ENCODE measurements around the gene MAP2K6. TPM values are rescaled to one million over a fixed set of nuclear protein-coding genes. Genes with fewer than 3 reads are reported as not detected.

The MAP2K6 gene
- total RNA-seq, 2 donors from 2014 or later: 5.4 to 14.1 TPM

DNA sequence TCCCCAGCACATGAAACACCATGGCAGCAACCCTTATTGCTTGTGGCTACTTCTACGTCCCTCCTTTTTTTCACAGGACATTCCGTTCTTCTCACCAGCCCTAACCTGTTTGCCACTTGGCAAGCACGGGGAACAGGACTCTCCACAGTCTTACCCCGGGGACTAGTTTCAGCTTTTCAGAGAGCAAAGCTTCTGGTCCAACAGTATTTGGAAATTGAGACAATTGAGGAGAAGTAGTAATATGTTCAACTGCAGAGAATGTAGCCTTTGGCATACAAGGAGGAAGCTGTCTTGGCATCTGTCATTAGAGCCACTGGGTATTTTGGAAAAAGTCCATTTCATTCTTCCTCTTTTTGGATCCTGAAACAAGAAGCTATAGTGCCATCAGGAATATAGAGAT lies 65.7 kb downstream of the MAP2K6 start:
- Histone ChIP-seq H3K4me1 (replicated peaks) (no peaks in the 10 kb centered on the region), H3K36me3 (no peaks in the 10 kb centered on the region), H3K9me3 (no peaks in the 10 kb centered on the region), H3K27me3 (replicated peaks; ENCODE audit: insufficient read depth) (no peaks in the 10 kb centered on the region), H3K4me3 (no peak overlapping the region), H3K27ac (peak overlapping the region; percentile 38 to 50)
- 25% methylated on average over 4 of the region's 4 CpGs for WGBS
- intact Hi-C loops (cut with DNase I): no loop called here
- peak; percentile 70 for DNase-seq (ENCODE audit: low spot score)
- TF ChIP-seq, protein P1, sequence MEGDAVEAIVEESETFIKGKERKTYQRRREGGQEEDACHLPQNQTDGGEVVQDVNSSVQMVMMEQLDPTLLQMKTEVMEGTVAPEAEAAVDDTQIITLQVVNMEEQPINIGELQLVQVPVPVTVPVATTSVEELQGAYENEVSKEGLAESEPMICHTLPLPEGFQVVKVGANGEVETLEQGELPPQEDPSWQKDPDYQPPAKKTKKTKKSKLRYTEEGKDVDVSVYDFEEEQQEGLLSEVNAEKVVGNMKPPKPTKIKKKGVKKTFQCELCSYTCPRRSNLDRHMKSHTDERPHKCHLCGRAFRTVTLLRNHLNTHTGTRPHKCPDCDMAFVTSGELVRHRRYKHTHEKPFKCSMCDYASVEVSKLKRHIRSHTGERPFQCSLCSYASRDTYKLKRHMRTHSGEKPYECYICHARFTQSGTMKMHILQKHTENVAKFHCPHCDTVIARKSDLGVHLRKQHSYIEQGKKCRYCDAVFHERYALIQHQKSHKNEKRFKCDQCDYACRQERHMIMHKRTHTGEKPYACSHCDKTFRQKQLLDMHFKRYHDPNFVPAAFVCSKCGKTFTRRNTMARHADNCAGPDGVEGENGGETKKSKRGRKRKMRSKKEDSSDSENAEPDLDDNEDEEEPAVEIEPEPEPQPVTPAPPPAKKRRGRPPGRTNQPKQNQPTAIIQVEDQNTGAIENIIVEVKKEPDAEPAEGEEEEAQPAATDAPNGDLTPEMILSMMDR (IDR thresholded peaks at IDR 0.05): no peak
- TF ChIP-seq POLR2AphosphoS5 (IDR thresholded peaks at IDR 0.05): peak; percentile 90

DNA sequence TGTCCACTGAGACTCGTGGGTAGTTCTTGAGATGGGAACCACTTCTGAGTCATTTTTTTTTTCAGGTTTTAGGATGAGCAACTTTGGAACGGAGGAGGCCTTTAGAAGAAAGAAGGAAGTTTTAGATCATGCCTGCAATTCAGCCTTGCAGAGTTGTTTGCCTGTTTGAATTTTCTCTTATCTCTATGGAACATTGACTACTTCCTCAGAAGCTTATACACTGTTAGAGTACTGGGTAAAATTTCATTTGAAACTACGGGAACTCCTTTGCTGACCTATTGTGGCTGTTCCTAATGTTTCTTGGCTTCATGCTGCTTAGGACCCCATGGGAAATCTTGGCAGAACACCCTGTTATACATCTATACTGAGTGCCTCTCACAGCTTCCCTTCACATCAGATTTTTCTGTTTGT lies 70.8 kb downstream of the MAP2K6 start:
- 48% methylated on average over 3 of the region's 3 CpGs for WGBS
- TF ChIP-seq POLR2AphosphoS5 (IDR thresholded peaks at IDR 0.05): no peak
- TF ChIP-seq, protein P1 (IDR thresholded peaks at IDR 0.05): no peak
- TF ChIP-seq POLR2A (IDR thresholded peaks at IDR 0.05): no peak
- peak overlapping the region in 1 of 2 donors; percentile 45 for H3K27ac ChIP-seq
- no peaks in the 10 kb centered on the region for H3K27me3 ChIP-seq (replicated peaks; ENCODE audit: insufficient read depth)
- intact Hi-C loops (cut with DNase I): no loop called here
- no peak overlapping the region for H3K4me3 ChIP-seq
- H3K9me3 ChIP-seq: no peaks in the 10 kb centered on the region
- H3K4me1 ChIP-seq (replicated peaks): no peaks in the 10 kb centered on the region
- no peaks in the 10 kb centered on the region for H3K36me3 ChIP-seq
- no peak for DNase-seq (ENCODE audit: low spot score)

DNA sequence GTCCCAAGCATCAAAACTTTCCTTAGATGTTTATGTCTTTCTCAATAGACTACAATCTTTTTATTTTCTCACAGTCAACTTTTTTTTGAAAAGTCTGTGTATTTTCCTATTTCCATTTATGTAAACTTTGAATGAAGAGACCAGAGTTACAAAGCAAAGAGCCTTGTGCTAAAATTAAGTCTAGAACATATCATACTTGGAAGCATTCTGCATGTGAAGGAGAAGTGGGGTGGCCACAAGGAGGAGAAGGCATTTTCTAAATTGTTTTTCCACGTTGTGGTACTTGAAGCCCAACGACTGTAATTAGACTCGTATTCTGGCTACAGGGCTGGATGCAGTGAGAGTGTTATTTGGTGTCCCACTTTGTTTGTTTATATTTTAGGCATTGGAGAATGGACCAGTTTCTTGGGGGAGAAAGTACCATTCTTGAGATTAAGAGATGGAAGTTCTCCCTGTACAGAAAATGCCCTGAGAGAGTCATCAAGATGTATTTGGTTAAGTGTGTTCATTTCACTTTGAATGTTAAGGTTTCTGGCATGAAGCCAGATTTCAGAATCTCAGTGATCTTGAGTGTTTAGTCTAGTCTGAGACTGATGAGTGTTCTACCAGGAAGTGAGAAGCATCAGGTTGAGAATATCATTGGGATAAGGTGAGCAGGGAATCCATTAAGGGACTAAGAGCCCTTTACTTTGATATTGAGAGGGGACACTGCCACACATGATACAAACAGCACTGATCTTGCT lies 71.6 kb downstream of the MAP2K6 start:
- 37% methylated on average over 3 of the region's 3 CpGs for WGBS
- Histone ChIP-seq H3K4me3 (no peak overlapping the region), H3K27me3 (replicated peaks; ENCODE audit: insufficient read depth) (no peaks in the 10 kb centered on the region), H3K27ac (no peak overlapping the region), H3K4me1 (replicated peaks) (no peaks in the 10 kb centered on the region), H3K9me3 (no peaks in the 10 kb centered on the region), H3K36me3 (no peaks in the 10 kb centered on the region)
- TF ChIP-seq POLR2A (IDR thresholded peaks at IDR 0.05) (no peak), POLR2AphosphoS5 (IDR thresholded peaks at IDR 0.05) (no peak)
- TF ChIP-seq, protein P1 (IDR thresholded peaks at IDR 0.05): no peak
- DNase-seq (ENCODE audit: low spot score): no peak
- intact Hi-C loops (cut with DNase I): no loop called here

DNA sequence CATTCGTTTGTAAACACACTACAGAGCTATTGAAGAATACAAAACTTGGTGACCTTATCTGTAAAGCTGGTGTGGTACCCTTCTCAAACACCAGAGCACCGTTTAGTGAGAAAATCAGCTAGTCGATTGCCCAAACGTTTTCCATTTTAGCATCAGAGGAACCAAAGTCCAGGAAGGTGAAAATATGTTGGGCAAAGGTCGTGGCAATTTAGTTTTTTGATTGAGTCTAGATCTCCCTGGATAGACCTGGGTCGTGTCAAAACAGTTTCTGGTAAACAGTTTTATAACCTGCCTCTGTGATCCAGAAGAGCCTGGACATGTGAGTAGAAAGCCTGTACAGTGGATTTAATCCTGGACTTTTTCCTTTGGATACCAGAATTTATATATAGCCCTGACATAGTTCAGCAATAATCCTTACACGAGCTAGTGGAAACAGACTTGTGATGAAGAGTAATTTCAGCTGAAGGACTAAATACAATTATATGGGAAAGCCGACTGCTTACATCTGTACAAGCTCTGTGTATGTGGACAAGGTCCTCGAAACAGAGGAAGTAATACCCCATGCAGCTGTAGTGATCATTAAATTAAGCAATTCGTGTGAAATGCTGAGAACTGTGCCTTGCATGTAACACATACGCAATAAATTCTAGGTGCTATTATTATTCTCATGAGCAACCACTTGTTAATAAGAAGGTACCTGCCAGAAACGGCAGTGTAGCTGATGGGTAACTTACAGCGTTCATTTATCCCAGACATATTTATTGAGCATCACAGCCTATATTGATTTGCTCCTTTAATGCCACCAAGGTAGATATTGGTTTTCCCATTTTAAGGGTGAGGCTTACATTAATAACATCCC lies 72.5 kb downstream of the MAP2K6 start:
- no peak for DNase-seq (ENCODE audit: low spot score)
- H3K4me3 ChIP-seq: no peak overlapping the region
- no peaks in the 10 kb centered on the region for H3K36me3 ChIP-seq
- no peaks in the 10 kb centered on the region for H3K4me1 ChIP-seq (replicated peaks)
- no peaks in the 10 kb centered on the region for H3K9me3 ChIP-seq
- TF ChIP-seq POLR2AphosphoS5 (IDR thresholded peaks at IDR 0.05) (no peak), POLR2A (IDR thresholded peaks at IDR 0.05) (no peak)
- TF ChIP-seq, protein P1 (IDR thresholded peaks at IDR 0.05): no peak
- no peaks in the 10 kb centered on the region for H3K27me3 ChIP-seq (replicated peaks; ENCODE audit: insufficient read depth)
- intact Hi-C loops (cut with DNase I): no loop called here
- no peak overlapping the region for H3K27ac ChIP-seq
- 83% methylated on average over 13 of the region's 13 CpGs for WGBS
